GM12801 (cell line): ENCODE data around the gene SORBS2.

Experiments
- TF ChIP-seq, protein P1 (sequence below): IDR thresholded peaks from one replicate; pipeline ENCODE4 v1.5.1; 2011; ENCODE audit warnings: control low read depth; ENCODE audit not compliant: insufficient read length; ENCODE audit errors: extremely low read depth

SORBS2 gene

DNA sequence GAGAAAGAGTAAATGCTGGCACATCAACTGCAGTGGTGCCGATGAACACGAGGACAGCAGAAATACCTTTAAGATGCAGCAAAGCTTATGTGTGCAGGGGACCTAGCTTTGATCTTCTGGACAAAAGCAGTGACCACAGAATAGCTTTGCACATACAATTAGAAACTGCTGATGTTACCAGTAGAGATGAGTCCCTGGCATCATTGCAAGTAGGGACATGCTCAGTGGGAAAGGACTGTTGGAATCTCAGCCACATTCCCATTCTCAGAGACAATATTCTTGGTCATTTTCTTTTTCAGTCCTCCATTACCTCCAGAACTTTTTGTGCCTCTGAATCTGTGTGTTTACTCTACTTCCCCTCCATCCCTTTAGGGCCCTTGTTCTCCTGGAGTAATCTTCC, 259.7 kb downstream of the SORBS2 start:
- TF ChIP-seq, protein P1, sequence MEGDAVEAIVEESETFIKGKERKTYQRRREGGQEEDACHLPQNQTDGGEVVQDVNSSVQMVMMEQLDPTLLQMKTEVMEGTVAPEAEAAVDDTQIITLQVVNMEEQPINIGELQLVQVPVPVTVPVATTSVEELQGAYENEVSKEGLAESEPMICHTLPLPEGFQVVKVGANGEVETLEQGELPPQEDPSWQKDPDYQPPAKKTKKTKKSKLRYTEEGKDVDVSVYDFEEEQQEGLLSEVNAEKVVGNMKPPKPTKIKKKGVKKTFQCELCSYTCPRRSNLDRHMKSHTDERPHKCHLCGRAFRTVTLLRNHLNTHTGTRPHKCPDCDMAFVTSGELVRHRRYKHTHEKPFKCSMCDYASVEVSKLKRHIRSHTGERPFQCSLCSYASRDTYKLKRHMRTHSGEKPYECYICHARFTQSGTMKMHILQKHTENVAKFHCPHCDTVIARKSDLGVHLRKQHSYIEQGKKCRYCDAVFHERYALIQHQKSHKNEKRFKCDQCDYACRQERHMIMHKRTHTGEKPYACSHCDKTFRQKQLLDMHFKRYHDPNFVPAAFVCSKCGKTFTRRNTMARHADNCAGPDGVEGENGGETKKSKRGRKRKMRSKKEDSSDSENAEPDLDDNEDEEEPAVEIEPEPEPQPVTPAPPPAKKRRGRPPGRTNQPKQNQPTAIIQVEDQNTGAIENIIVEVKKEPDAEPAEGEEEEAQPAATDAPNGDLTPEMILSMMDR = no peak

DNA sequence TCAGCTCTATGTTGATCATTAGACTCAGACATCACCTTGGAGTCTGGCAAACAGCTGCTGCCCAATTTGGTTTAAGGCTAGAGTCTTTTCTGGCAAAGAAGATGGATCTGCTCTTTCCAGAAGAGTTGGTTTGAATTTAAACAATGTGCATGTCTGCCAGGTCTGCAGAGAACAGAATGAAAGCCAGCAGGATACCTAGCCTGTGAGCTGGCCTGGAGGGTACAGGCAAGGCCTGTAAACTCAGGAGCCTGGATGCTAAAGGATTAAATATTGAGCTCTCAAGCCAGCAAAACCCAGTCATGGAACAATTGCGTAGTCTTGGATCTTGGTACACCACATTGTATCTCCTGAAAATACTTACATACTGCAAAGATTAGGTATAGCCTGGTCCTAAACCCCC, 261.1 kb downstream of the SORBS2 start:
- TF ChIP-seq, protein P1 = no peak

DNA sequence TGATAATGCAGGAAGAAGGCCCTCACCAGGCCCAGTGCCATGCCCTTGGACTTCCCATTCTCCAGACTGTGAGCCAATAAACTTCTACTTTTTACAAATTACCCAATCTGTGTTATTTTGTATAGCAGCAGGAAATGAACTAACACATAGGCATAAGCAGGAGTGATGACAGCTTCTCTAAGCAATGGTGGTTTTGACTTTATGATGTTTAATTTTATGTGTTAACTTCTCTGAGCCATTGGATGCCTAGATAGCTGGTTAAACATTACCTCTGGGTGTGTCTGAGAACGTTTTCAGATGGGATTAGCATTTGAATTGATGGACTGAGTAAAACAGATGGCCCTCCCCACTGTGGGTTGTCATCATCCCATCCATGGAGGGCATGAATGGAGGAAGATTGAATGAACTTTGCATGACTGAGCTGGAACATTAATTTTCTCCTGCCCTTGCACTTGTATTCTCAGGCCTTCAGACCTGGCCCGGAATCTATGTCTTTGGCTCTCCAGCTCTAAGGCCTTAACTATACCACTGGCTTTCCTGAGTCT, 262.8 kb downstream of the SORBS2 start:
- TF ChIP-seq, protein P1 = no peak

DNA sequence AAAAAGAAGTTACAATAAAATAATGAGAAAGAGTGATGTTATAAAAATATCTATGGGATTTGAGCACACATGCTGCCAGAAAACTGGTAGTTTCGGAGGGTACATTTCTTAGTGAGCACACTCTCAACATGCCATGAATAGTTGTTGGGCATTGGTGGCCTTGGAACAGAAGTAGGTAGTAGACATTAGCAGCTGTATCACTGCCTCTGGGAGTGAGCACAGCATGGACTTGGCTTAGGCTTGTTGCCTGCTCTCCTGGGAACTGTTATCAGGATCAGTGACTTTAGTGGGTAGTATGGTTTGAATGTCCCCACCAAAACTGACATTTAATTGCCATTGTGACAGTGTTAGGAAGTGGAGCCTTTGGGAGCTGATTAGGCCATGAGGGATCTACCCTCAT, 263.4 kb downstream of the SORBS2 start:
- TF ChIP-seq, protein P1 = no peak

DNA sequence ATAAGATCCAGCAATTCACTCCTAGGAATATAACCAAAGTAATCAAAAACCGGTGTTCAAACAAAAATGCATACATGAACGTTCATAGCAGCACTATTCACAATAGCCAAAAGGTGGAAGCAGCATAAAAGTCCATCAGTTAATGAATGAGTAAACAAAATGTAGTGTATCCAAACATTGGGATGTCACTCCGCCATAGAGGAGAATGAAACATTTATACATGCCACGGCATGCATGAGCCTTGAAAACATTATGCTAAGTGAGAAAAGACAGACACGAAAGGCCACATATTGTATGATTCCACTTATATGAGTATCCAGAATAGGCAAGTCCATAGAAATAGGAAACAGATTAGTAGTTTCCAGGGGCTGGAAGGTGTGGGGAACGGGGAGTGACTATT, 265.7 kb downstream of the SORBS2 start:
- TF ChIP-seq, protein P1 = no peak

DNA sequence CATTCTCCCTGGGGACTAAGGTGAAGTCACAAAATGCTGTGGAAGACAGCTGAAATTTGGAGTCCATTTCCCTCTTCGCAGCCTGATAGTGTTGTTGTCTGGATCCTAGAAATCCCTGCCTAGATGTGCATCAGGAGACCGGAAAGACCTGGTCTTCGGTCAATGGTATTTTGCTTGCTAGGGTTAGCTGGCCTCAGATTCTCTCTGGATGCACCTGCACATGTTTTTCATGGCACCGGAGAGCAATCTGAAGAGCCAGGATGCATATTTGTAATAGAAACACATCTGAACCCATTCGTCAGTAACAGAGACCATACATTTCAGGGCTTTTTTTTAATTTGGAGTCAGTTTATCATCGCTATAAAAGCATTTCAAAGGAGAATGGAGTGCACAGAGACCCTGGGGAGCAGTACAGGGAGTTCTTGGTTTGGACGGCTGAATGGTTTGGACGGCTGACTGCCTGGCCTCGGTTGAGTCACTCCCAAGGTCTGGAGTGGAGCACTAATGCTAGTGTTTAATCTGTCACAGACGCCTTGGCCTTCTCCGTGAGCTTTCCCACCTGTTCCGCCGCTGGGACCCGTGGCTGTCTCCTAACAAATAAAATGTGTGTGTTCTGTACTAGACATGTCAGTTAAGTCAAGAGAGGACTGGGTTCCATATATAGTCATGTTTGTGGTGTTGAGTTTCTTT, 269.2 kb downstream of the SORBS2 start:
- TF ChIP-seq, protein P1 = no peak

DNA sequence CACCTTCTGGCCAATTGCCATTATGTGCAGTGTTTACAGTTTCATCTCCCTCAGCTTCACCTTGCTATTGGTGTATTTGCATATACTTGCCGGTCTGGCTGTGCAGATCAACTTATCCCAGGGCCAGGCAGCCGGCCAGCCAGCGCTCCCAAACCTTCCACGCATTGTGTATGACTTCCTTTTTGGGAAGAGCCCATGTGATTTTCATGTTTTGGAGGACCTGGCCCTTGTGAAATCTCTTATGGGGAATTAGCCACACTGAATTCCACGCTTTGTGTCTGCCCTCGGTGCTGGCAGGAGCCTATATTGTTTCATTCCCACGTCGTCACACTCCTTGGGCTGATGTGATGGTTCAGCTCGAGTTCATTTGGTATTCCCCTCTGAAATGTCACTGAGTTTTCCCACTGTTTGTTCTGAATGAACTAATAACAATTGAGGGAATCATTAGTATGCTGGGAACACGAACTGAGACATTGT, 270.7 kb downstream of the SORBS2 start:
- TF ChIP-seq, protein P1 = no peak
